ENCODE data around the gene PTPRG.

DNA sequence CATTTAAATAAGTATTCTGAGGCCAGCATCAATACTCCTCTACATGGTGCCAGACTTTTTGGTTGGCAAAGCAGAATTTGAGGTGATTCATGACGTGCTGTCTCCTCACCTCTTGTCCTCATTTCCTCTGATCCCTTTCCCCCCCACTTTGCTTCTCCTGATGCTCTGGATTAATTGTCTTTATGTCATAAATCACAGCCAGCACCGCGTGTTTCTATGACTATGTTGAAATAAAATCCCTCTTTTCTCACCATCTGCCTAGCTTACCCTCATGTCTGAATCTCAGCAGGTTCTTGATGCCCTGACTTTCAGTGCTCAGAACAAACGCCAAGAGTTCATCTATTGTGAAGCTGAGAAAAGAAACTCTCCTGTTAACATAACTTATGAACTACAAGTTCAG lies 19.7 kb upstream of the PTPRG start:
- TF ChIP-seq POLR2A (IDR thresholded peaks at IDR 0.05; ENCODE audit: low read depth) (no peak), EP300 (IDR thresholded peaks at IDR 0.05) (no peak), POLR2AphosphoS5 (IDR thresholded peaks at IDR 0.05) (no peak)
- TF ChIP-seq, protein P1, sequence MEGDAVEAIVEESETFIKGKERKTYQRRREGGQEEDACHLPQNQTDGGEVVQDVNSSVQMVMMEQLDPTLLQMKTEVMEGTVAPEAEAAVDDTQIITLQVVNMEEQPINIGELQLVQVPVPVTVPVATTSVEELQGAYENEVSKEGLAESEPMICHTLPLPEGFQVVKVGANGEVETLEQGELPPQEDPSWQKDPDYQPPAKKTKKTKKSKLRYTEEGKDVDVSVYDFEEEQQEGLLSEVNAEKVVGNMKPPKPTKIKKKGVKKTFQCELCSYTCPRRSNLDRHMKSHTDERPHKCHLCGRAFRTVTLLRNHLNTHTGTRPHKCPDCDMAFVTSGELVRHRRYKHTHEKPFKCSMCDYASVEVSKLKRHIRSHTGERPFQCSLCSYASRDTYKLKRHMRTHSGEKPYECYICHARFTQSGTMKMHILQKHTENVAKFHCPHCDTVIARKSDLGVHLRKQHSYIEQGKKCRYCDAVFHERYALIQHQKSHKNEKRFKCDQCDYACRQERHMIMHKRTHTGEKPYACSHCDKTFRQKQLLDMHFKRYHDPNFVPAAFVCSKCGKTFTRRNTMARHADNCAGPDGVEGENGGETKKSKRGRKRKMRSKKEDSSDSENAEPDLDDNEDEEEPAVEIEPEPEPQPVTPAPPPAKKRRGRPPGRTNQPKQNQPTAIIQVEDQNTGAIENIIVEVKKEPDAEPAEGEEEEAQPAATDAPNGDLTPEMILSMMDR (IDR thresholded peaks at IDR 0.05), result no peak

All from esophagus muscularis mucosa (tissue), 4 donors.